SK-N-SH (cell line): ENCODE data around the gene ZMAT2. TPM values are rescaled to one million over a fixed set of nuclear protein-coding genes. Genes with fewer than 3 reads are reported as not detected.
"Not testable (repeated sequence)": the region's sequence is repeated elsewhere in the genome, so short reads cannot be mapped to it uniquely, and the experiment has no call there.

ENCODE experiments used
- CTCF ChIA-PET: fragments of 300-600, 350-600 bp; formaldehyde crosslinking; extraction: SDS; loops from one replicate; lab custom pipeline; 2021; lab: Yijun Ruan, JAX
- POLR2A ChIA-PET: fragments of 350-600 bp; sonication (Branson Sonifier 250); formaldehyde crosslinking; extraction: SDS; loops from one replicate; lab custom pipeline; 2020; ENCODE audit warnings: antibody characterized with exemption, inconsistent platforms; lab: Yijun Ruan, JAX
- DNase-seq: peaks from one replicate; pipeline ENCODE4 v3.0.0; 2012
- H2AFZ ChIP-seq: fragments of 200-600 bp; sonication (generic); 2 replicates; pipeline ENCODE4 v1.8.1; 2016; ENCODE audit warnings: antibody characterized with exemption, mild to moderate bottlenecking, low read depth
- H3F3A ChIP-seq: fragments of 200-600 bp; sonication (generic); replicated peaks from 2 replicates; pipeline ENCODE3; 2016; ENCODE audit warnings: antibody characterized with exemption, mild to moderate bottlenecking; ENCODE audit not compliant: insufficient read depth
- H3K27ac ChIP-seq, 2 experiments: fragments of 200-500 bp in 1 of 2; fragments of 200-600 bp in 1 of 2; sonication (Bioruptor generic) in 1 of 2; sonication (generic), shearing (Covaris generic) in 1 of 2; 2 replicates each; pipeline versions ENCODE4 v1.5.1 to v1.6.1; 2014 to 2016; ENCODE audit warnings: low read depth in 2 of 2, inconsistent platforms in 1 of 2, low read length in 1 of 2, mild to moderate bottlenecking in 1 of 2, mixed read lengths in 1 of 2
- H3K27me3 ChIP-seq: fragments of 200-600 bp; sonication (generic), shearing (Covaris generic); 2 replicates; pipeline ENCODE4 v1.6.1; 2016; ENCODE audit warnings: mixed run types; ENCODE audit not compliant: insufficient read depth
- H3K36me3 ChIP-seq, 2 experiments: fragments of 200-500 bp in 1 of 2; fragments of 200-600 bp in 1 of 2; sonication (Bioruptor generic) in 1 of 2; sonication (generic) in 1 of 2; replicated peaks in 1 of 2; 2 replicates each; pipeline versions ENCODE3 to v1.5.1; 2014 to 2016; ENCODE audit warnings: low read length in 1 of 2, mild to moderate bottlenecking in 1 of 2; ENCODE audit not compliant: insufficient read depth in 2 of 2, control insufficient read depth in 1 of 2
- H3K4me1 ChIP-seq, 2 experiments: fragments of 200-500 bp in 1 of 2; fragments of 200-600 bp in 1 of 2; sonication (Bioruptor generic) in 1 of 2; sonication (generic), shearing (Covaris generic) in 1 of 2; 2 replicates each; pipeline versions ENCODE4 v1.5.1 to v1.6.1; 2014 to 2016; ENCODE audit warnings: low read depth in 1 of 2, low read length in 1 of 2, mixed run types in 1 of 2; ENCODE audit not compliant: insufficient read depth in 2 of 2, control insufficient read depth in 1 of 2
- H3K4me2 ChIP-seq: fragments of 200-600 bp; sonication (generic), shearing (Covaris generic); 2 replicates; pipeline ENCODE4 v1.6.1; 2017; ENCODE audit warnings: mixed run types
- H3K4me3 ChIP-seq, 2 experiments: fragments of 200-500 bp in 1 of 2; fragments of 200-600 bp in 1 of 2; sonication (Bioruptor generic) in 1 of 2; sonication (generic), shearing (Covaris generic) in 1 of 2; 2 replicates each; pipeline versions ENCODE4 v1.5.1 to v1.8.1; 2014 to 2016; ENCODE audit warnings: low read depth in 2 of 2, inconsistent platforms in 1 of 2, low read length in 1 of 2, mild to moderate bottlenecking in 1 of 2, mixed read lengths in 1 of 2, moderate library complexity in 1 of 2
- H3K79me2 ChIP-seq: fragments of 200-600 bp; sonication (generic); 2 replicates; pipeline ENCODE4 v1.8.1; 2017; ENCODE audit warnings: mild to moderate bottlenecking; ENCODE audit not compliant: insufficient read depth
- H3K9ac ChIP-seq: fragments of 200-600 bp; sonication (generic); 2 replicates; pipeline ENCODE4 v1.6.1; 2017; ENCODE audit warnings: mixed run types
- H3K9me2 ChIP-seq: fragments of 200-600 bp; sonication (generic); 2 replicates; pipeline ENCODE4 v1.6.1; 2017; ENCODE audit warnings: mixed run types
- H3K9me3 ChIP-seq: fragments of 200-600 bp; sonication (generic); 2 replicates; pipeline ENCODE4 v1.6.1; 2017; ENCODE audit warnings: mixed run types, mild to moderate bottlenecking, moderate library complexity
- H4K20me1 ChIP-seq: fragments of 200-600 bp; sonication (generic); 2 replicates; pipeline ENCODE4 v1.6.1; 2017; ENCODE audit warnings: mild to moderate bottlenecking, mixed run types; ENCODE audit not compliant: insufficient read depth
- CHD2 ChIP-seq: fragments of 150-350 bp; IDR thresholded peaks from 2 replicates; pipeline ENCODE4 v1.6.1; 2018; ENCODE audit warnings: low read length; ENCODE audit not compliant: partially characterized antibody
- ELF1 ChIP-seq: IDR thresholded peaks from 2 replicates; pipeline ENCODE4 v1.4.0; 2012
- GABPA ChIP-seq: IDR thresholded peaks from 2 replicates; pipeline ENCODE4 v1.4.0; 2012; ENCODE audit warnings: low read depth, mild to moderate bottlenecking
- GATA2 ChIP-seq: sonication (generic); formaldehyde crosslinking; IDR thresholded peaks from 2 replicates; pipeline ENCODE4 v1.5.0; 2020; ENCODE audit warnings: mild to moderate bottlenecking, missing genetic modification reagents
- MEF2A ChIP-seq: IDR thresholded peaks from 2 replicates; pipeline ENCODE4 v1.4.0; 2012; ENCODE audit warnings: low read depth, borderline replicate concordance
- MXI1 ChIP-seq: IDR thresholded peaks from 2 replicates; pipeline ENCODE4 v1.6.1; 2012; ENCODE audit warnings: mild to moderate bottlenecking, low read depth, low read length, improper control_type of control experiment
- NRF1 ChIP-seq: IDR thresholded peaks from 2 replicates; pipeline ENCODE4 v1.6.1; 2012; ENCODE audit warnings: low read depth, mild to moderate bottlenecking, low read length
- POLR2AphosphoS5 ChIP-seq: IDR thresholded peaks from 2 replicates; pipeline ENCODE4 v1.6.1; 2012; ENCODE audit warnings: low read depth, low read length
- RAD21 ChIP-seq: IDR thresholded peaks from 2 replicates; pipeline ENCODE4 v1.6.1; 2012; ENCODE audit warnings: mild to moderate bottlenecking, low read length
- RCOR1 ChIP-seq: fragments of 150-350 bp; IDR thresholded peaks from 2 replicates; pipeline ENCODE4 v1.6.1; 2017; ENCODE audit warnings: antibody characterized with exemption, low read length
- RXRA ChIP-seq: IDR thresholded peaks from 2 replicates; pipeline ENCODE4 v1.4.0; 2012; ENCODE audit warnings: low read depth, mild to moderate bottlenecking, borderline replicate concordance
- SIN3A ChIP-seq: IDR thresholded peaks from 2 replicates; pipeline ENCODE4 v1.6.1; 2012; ENCODE audit warnings: low read depth, mild to moderate bottlenecking, low read length, moderate library complexity, borderline replicate concordance
- SMC3 ChIP-seq: IDR thresholded peaks from 2 replicates; pipeline ENCODE4 v1.6.1; 2012; ENCODE audit warnings: low read depth, low read length, improper control_type of control experiment
- TAF1 ChIP-seq: IDR thresholded peaks from 2 replicates; pipeline ENCODE4 v1.6.1; 2012; ENCODE audit warnings: low read depth, mild to moderate bottlenecking, low read length, moderate library complexity, borderline replicate concordance
- TCF12 ChIP-seq: IDR thresholded peaks from 2 replicates; pipeline ENCODE4 v1.4.0; 2012
- YY1 ChIP-seq: IDR thresholded peaks from 2 replicates; pipeline ENCODE4 v1.4.0; 2012; ENCODE audit warnings: low read depth, mild to moderate bottlenecking
- WGBS: methylation state at CpG from one replicate; pipeline ENCODE4 v1.1.6; 2017; ENCODE audit warnings: low lambda C conversion rate; 5-methylcytosine and 5-hydroxymethylcytosine counted together
- polyA plus RNA-seq, 3 experiments: library from polyadenylated mRNA; depleted of rRNA; stranded (reverse); fragments of >200 nt; gene quantifications; 2 replicates each; pipeline ENCODE4 v1.2.3, GENCODE V29; 2012
- TF ChIP-seq, protein P1 (sequence below): IDR thresholded peaks from 2 replicates; pipeline ENCODE4 v1.4.0; 2012; ENCODE audit warnings: low read depth
- TF ChIP-seq, protein P2 (sequence below): IDR thresholded peaks from 2 replicates; pipeline ENCODE4 v1.4.0; 2012; ENCODE audit warnings: low read depth, borderline replicate concordance

ZMAT2 gene
- polyA plus RNA-seq, 1 of the 3 experiments (the other 2 are of a cell fraction): 30.9 TPM

DNA sequence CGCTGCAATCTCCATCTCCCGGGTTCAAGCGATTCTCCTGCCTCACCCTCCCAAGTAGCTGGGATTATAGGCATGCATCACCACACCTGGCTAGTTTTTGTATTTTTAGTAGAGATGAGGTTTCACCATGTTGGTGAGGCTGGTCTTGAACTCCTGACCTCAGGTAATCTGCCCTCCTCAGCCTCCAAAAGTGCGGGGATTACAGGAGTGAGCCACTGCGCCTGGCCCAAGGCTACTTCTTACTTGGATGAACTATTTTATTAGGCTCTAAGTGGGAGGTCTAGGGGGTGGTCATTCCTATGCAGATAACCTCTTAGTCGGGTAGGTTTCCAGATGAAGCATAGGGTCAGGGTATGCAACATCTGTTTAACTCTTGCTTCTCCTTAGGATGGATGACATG, 39.9 kb upstream of the ZMAT2 start:
- H3K9ac ChIP-seq, H3K9me3 ChIP-seq, H3K79me2 ChIP-seq, H3K27me3 ChIP-seq, H3K4me1 ChIP-seq, POLR2A ChIA-PET, H3K4me2 ChIP-seq, H3K9me2 ChIP-seq, H3K4me3 ChIP-seq, H3K27ac ChIP-seq, DNase-seq, H4K20me1 ChIP-seq, H2AFZ ChIP-seq: not testable (repeated sequence)
- Histone ChIP-seq H3K36me3 (peaks cover 51 to 64% of the 10 kb centered on the region in 2 experiments), H3F3A (peaks cover 23% of the 10 kb centered on the region)
- CTCF ChIA-PET: interaction anchor here (0.9 kb wide), 1 partner anchor 60 kb away, joined by 3 read pairs; no protein-coding TSS in a partner anchor
- WGBS: 94% methylated on average over 6 of the region's 6 CpGs

DNA sequence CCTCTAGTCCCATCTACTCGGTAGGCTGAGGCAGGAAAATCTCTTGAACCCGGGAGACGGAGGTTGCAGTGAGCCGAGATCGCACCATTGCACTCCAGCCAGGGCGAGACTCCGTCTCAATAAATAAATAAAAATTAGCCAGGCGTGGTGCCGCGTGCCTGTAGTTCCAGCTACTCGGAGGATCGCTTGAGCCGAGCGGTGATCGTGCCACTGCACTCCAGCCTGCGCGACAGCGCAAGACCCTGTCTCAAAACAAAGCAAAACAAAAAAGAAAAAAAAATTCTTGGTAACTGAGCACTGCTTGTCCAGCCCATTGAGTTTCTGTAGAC, 36.3 kb upstream of the ZMAT2 start:
- H3K9me3 ChIP-seq: no peaks in the 10 kb centered on the region
- peak overlapping the region; percentile 85 for H3K9ac ChIP-seq
- H3K27me3 ChIP-seq: no peaks in the 10 kb centered on the region
- POLR2A ChIA-PET: interaction anchor here (0.6 to 3.1 kb wide), 6 partner anchors 9 to 990 kb away, joined by 3 to 14 read pairs (median 4); partner anchors contain the start of genes DND1, HARS1, HARS2 and IK
- 3% methylated on average over 18 of the region's 18 CpGs for WGBS
- peak overlapping the region; percentile 82 for H2AFZ ChIP-seq
- DNase-seq: no peak
- TF ChIP-seq TCF12 (no peak), SIN3A (no peak), TAF1 (no peak), GATA2 (CRISPR knock-in tag) (no peak), ELF1 (no peak), RCOR1 (no peak), MXI1 (no peak), POLR2AphosphoS5 (no peak)
- TF ChIP-seq, all 33 proteins: peak for 0
- Histone ChIP-seq H3K27ac (peak overlapping the region; percentile 89 to 94), H3K4me1 (peaks cover 0 to 4% of the 10 kb centered on the region in 2 experiments; a peak in 2 of 4 replicates), H3K36me3 (peaks cover 42 to 65% of the 10 kb centered on the region in 2 experiments), H4K20me1 (0 out of 2 replicates have a peak, but pooled peaks cover 5% of the 10 kb centered on the region), H3F3A (peaks cover 27% of the 10 kb centered on the region), H3K4me3 (peak overlapping the region; percentile 78 to 88), H3K4me2 (peak overlapping the region; percentile 71), H3K9me2 (no peaks in the 10 kb centered on the region), H3K79me2 (peaks cover 41% of the 10 kb centered on the region)
- CTCF ChIA-PET: interaction anchor here (2.5 kb wide), 1 partner anchor 17 kb away, joined by 11 read pairs; the partner anchor contains the start of genes IK and NDUFA2

DNA sequence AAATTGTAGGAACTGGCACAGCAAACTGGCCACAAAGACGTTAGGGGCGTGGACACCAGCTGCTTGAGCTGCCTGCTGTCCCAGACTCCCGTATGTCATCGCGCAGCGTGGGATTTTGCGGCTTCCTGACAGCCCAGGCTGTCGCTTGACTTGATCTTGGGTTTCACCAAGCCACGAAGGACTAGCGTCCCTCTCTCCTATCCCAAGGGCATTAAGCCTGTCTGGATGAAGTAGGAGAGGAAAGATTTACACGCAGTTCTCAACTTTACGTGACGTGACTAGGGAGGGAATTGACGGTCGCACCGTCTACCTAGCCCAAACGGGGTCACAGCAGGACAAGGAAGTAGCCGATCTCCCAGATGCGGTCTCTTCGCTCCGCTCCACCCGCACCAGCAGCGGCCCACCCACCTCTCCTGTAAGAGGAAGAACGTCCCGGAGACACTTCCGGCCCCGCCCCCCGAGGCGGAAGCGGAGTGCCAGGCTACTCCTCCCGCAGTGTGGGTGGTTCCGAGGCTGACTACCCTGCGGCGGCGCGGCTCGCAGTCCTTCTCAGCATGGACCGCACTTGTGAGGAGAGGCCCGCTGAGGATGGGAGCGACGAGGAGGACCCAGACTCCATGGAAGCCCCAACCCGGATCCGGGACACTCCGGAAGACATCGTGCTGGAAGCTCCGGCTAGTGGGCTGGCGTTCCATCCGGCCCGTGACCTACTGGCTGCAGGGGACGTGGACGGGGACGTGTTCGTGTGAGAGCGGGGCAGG, 35.7 kb upstream of the ZMAT2 start, which contains the start of gene WDR55:
Gene WDR55 (plus strand): TSS at position 546 of the 761 bp plus-strand sequence. CDS start 9 bp downstream, at position 555.
- 0 out of 2 replicates have a peak, but pooled peaks cover 5% of the 10 kb centered on the region for H4K20me1 ChIP-seq
- H3K4me2 ChIP-seq: peak within 1 kb of the TSS; percentile 71
- H3K4me1 ChIP-seq: peaks cover 0 to 4% of the 10 kb centered on the region in 2 experiments; a peak in 2 of 4 replicates
- peak within 1 kb of the TSS; percentile 78 to 88 for H3K4me3 ChIP-seq
- DNase-seq: peak; percentile 96
- H2AFZ ChIP-seq: peak within 1 kb of the TSS; percentile 82
- H3K9me3 ChIP-seq: no peaks in the 10 kb centered on the region
- CTCF ChIA-PET: interaction anchor here (0.7 to 2.5 kb wide), 3 partner anchors 18 to 292 kb away, joined by 3 to 11 read pairs (median 10); partner anchors contain the start of genes IK and NDUFA2
- TF ChIP-seq RAD21 (no peak), MXI1 (peak; percentile 93), TAF1 (peak; percentile 89), MEF2A (no peak), NRF1 (peak; percentile 40; the same call in 1 of the 2 replicates), GABPA (peak; percentile 90), SIN3A (peak; percentile 68), YY1 (0 out of 2 replicates have a peak, but pooled peaks have one; percentile 45), ELF1 (peak; percentile 91), SMC3 (no peak), RXRA (peak; percentile 40; the same call in 1 of the 2 replicates), CHD2 (peak; percentile 38), POLR2AphosphoS5 (peak; percentile 97)
- TF ChIP-seq, protein P1, sequence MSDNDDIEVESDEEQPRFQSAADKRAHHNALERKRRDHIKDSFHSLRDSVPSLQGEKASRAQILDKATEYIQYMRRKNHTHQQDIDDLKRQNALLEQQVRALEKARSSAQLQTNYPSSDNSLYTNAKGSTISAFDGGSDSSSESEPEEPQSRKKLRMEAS: peak; percentile 62
- TF ChIP-seq, protein P2, sequence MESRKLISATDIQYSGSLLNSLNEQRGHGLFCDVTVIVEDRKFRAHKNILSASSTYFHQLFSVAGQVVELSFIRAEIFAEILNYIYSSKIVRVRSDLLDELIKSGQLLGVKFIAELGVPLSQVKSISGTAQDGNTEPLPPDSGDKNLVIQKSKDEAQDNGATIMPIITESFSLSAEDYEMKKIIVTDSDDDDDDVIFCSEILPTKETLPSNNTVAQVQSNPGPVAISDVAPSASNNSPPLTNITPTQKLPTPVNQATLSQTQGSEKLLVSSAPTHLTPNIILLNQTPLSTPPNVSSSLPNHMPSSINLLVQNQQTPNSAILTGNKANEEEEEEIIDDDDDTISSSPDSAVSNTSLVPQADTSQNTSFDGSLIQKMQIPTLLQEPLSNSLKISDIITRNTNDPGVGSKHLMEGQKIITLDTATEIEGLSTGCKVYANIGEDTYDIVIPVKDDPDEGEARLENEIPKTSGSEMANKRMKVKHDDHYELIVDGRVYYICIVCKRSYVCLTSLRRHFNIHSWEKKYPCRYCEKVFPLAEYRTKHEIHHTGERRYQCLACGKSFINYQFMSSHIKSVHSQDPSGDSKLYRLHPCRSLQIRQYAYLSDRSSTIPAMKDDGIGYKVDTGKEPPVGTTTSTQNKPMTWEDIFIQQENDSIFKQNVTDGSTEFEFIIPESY: 0 out of 2 replicates have a peak, but pooled peaks have one; percentile 5
- no peaks in the 10 kb centered on the region for H3K9me2 ChIP-seq
- peak within 1 kb of the TSS; percentile 85 for H3K9ac ChIP-seq
- POLR2A ChIA-PET: interaction anchor here (0.6 to 3.1 kb wide), 7 partner anchors 9 to 990 kb away, joined by 3 to 14 read pairs (median 4); partner anchors contain the start of genes DND1, HARS1, HARS2 and IK
- peak within 1 kb of the TSS; percentile 89 to 94 for H3K27ac ChIP-seq
- no peaks in the 10 kb centered on the region for H3K27me3 ChIP-seq
- peaks cover 27% of the 10 kb centered on the region for H3F3A ChIP-seq
- H3K36me3 ChIP-seq: peaks cover 47 to 65% of the 10 kb centered on the region in 2 experiments
- WGBS: 3% methylated on average over 21 of the region's 54 CpGs
- peaks cover 41% of the 10 kb centered on the region for H3K79me2 ChIP-seq
